Measurements from ENCODE around the gene ALKBH2.
"Not testable (repeated sequence)": the region's sequence is repeated elsewhere in the genome, so short reads cannot be mapped to it uniquely, and the experiment has no call there.

Gene ALKBH2

GRCh38 chr12:109064143-109064542 lies 29.1 kb downstream of the ALKBH2 start:
- H3K9me3 ChIP-seq (ENCODE audit: low read length): no peaks in the 10 kb centered on the region
- H3K4me3 ChIP-seq (ENCODE audit: low read depth in 1 of 2, low read length in 2 of 2): no peak overlapping the region
- peaks cover 23% of the 10 kb centered on the region for H3K36me3 ChIP-seq (ENCODE audit: insufficient read depth, low read length)
- no peak overlapping the region for H3K27ac ChIP-seq (ENCODE audit: low read depth, low read length)
- H3K4me1 ChIP-seq (ENCODE audit: insufficient read depth, low read length): no peaks in the 10 kb centered on the region
- H3K9ac ChIP-seq (ENCODE audit: low read length): no peak overlapping the region
- no peaks in the 10 kb centered on the region for H3K27me3 ChIP-seq (ENCODE audit: control insufficient read depth in 1 of 2, insufficient read depth in 2 of 2, low read length in 2 of 2)

GRCh38 chr12:109058773-109059172 lies 34.5 kb downstream of the ALKBH2 start:
- peaks cover 19% of the 10 kb centered on the region for H3K36me3 ChIP-seq (ENCODE audit: insufficient read depth, low read length)
- H3K27ac ChIP-seq (ENCODE audit: low read depth, low read length): no peak overlapping the region
- H3K4me3 ChIP-seq (ENCODE audit: low read depth in 1 of 2, low read length in 2 of 2): no peak overlapping the region
- peaks cover 5% of the 10 kb centered on the region for H3K4me1 ChIP-seq (ENCODE audit: insufficient read depth, low read length)
- no peak overlapping the region for H3K9ac ChIP-seq (ENCODE audit: low read length)
- no peaks in the 10 kb centered on the region for H3K27me3 ChIP-seq (ENCODE audit: control insufficient read depth in 1 of 2, insufficient read depth in 2 of 2, low read length in 2 of 2)
- no peaks in the 10 kb centered on the region for H3K9me3 ChIP-seq (ENCODE audit: low read length)

GRCh38 chr12:109057376-109057775 lies 35.9 kb downstream of the ALKBH2 start:
- Histone ChIP-seq H3K36me3 (ENCODE audit: insufficient read depth, low read length) (peaks cover 19% of the 10 kb centered on the region), H3K27me3 (ENCODE audit: control insufficient read depth in 1 of 2, insufficient read depth in 2 of 2, low read length in 2 of 2) (no peaks in the 10 kb centered on the region), H3K27ac (ENCODE audit: low read depth, low read length) (no peak overlapping the region), H3K4me1 (ENCODE audit: insufficient read depth, low read length) (peaks cover 13% of the 10 kb centered on the region), H3K4me3 (ENCODE audit: low read depth in 1 of 2, low read length in 2 of 2) (no peak overlapping the region), H3K9me3 (ENCODE audit: low read length) (no peaks in the 10 kb centered on the region), H3K9ac (ENCODE audit: low read length) (no peak overlapping the region)

GRCh38 chr12:109056891-109057290 lies 36.4 kb downstream of the ALKBH2 start:
- Histone ChIP-seq H3K27ac (ENCODE audit: low read depth, low read length) (no peak overlapping the region), H3K4me3 (ENCODE audit: low read depth in 1 of 2, low read length in 2 of 2) (no peak overlapping the region), H3K27me3 (ENCODE audit: control insufficient read depth in 1 of 2, insufficient read depth in 2 of 2, low read length in 2 of 2) (no peaks in the 10 kb centered on the region), H3K36me3 (ENCODE audit: insufficient read depth, low read length) (peaks cover 19% of the 10 kb centered on the region), H3K9ac (ENCODE audit: low read length) (no peak overlapping the region), H3K9me3 (ENCODE audit: low read length) (no peaks in the 10 kb centered on the region), H3K4me1 (ENCODE audit: insufficient read depth, low read length) (peaks cover 13% of the 10 kb centered on the region)

GRCh38 chr12:109054520-109054919 lies 38.8 kb downstream of the ALKBH2 start:
- Histone ChIP-seq H3K27ac (ENCODE audit: low read depth, low read length) (no peak overlapping the region), H3K9me3 (ENCODE audit: low read length) (no peaks in the 10 kb centered on the region), H3K4me1 (ENCODE audit: insufficient read depth, low read length) (peaks cover 13% of the 10 kb centered on the region), H3K9ac (ENCODE audit: low read length) (no peak overlapping the region), H3K27me3 (ENCODE audit: control insufficient read depth in 1 of 2, insufficient read depth in 2 of 2, low read length in 2 of 2) (no peaks in the 10 kb centered on the region), H3K4me3 (ENCODE audit: low read depth in 1 of 2, low read length in 2 of 2) (no peak overlapping the region), H3K36me3 (ENCODE audit: insufficient read depth, low read length) (peaks cover 13% of the 10 kb centered on the region)

GRCh38 chr12:109054124-109054513 lies 39.2 kb downstream of the ALKBH2 start:
- not testable (repeated sequence) for H3K27me3 ChIP-seq (ENCODE audit: control insufficient read depth in 1 of 2, insufficient read depth in 2 of 2, low read length in 2 of 2); H3K9me3 ChIP-seq (ENCODE audit: low read length); H3K9ac ChIP-seq (ENCODE audit: low read length); H3K4me3 ChIP-seq (ENCODE audit: low read depth in 1 of 2, low read length in 2 of 2); H3K27ac ChIP-seq (ENCODE audit: low read depth, low read length)
- H3K4me1 ChIP-seq (ENCODE audit: insufficient read depth, low read length): peaks cover 13% of the 10 kb centered on the region
- H3K36me3 ChIP-seq (ENCODE audit: insufficient read depth, low read length): peaks cover 13% of the 10 kb centered on the region

- H3K27ac ChIP-seq (ENCODE audit: low read depth, low read length): peak overlapping the region; percentile 79
- no peaks in the 10 kb centered on the region for H3K9me3 ChIP-seq (ENCODE audit: low read length)
- no peaks in the 10 kb centered on the region for H3K27me3 ChIP-seq (ENCODE audit: control insufficient read depth in 1 of 2, insufficient read depth in 2 of 2, low read length in 2 of 2)
- peaks cover 13% of the 10 kb centered on the region for H3K36me3 ChIP-seq (ENCODE audit: insufficient read depth, low read length)
- peak overlapping the region; percentile 59 to 93 for H3K4me3 ChIP-seq (ENCODE audit: low read depth in 1 of 2, low read length in 2 of 2)
- peaks cover 13% of the 10 kb centered on the region for H3K4me1 ChIP-seq (ENCODE audit: insufficient read depth, low read length)
- peak overlapping the region; percentile 84 for H3K9ac ChIP-seq (ENCODE audit: low read length)
Measured at GRCh38 chr12:109053382-109054123, 39.7 kb downstream of the ALKBH2 start.

GRCh38 chr12:109052414-109053323 lies 40.6 kb downstream of the ALKBH2 start, which contains the start of gene USP30:
Gene USP30 (plus strand): TSS chr12:109052576. CDS start chr12:109052679, 103 bp downstream.
- Histone ChIP-seq H3K27me3 (ENCODE audit: control insufficient read depth in 1 of 2, insufficient read depth in 2 of 2, low read length in 2 of 2) (no peaks in the 10 kb centered on the region), H3K9ac (ENCODE audit: low read length) (peak within 1 kb of the TSS; percentile 84), H3K4me1 (ENCODE audit: insufficient read depth, low read length) (peaks cover 13% of the 10 kb centered on the region), H3K36me3 (ENCODE audit: insufficient read depth, low read length) (peaks cover 8% of the 10 kb centered on the region), H3K27ac (ENCODE audit: low read depth, low read length) (peak within 1 kb of the TSS; percentile 79), H3K4me3 (ENCODE audit: low read depth in 1 of 2, low read length in 2 of 2) (peak within 1 kb of the TSS; percentile 59 to 93), H3K9me3 (ENCODE audit: low read length) (no peaks in the 10 kb centered on the region)

GRCh38 chr12:109052097-109052413 lies 41.2 kb downstream of the ALKBH2 start:
- H3K27ac ChIP-seq (ENCODE audit: low read depth, low read length): peak overlapping the region; percentile 79

GRCh38 chr12:109049794-109050193 lies 43.5 kb downstream of the ALKBH2 start:
- H3K4me1 ChIP-seq (ENCODE audit: insufficient read depth, low read length): peaks cover 13% of the 10 kb centered on the region
- not testable (repeated sequence) for H3K27ac ChIP-seq (ENCODE audit: low read depth, low read length); H3K9ac ChIP-seq (ENCODE audit: low read length); H3K27me3 ChIP-seq (ENCODE audit: control insufficient read depth in 1 of 2, insufficient read depth in 2 of 2, low read length in 2 of 2); H3K4me3 ChIP-seq (ENCODE audit: low read depth in 1 of 2, low read length in 2 of 2); H3K36me3 ChIP-seq (ENCODE audit: insufficient read depth, low read length); H3K9me3 ChIP-seq (ENCODE audit: low read length)

More at GRCh38 chr12:109052097-109052413, 41.2 kb downstream of the ALKBH2 start:
- Histone ChIP-seq H3K9ac (ENCODE audit: low read length) (no peak overlapping the region), H3K36me3 (ENCODE audit: insufficient read depth, low read length) (peaks cover 2% of the 10 kb centered on the region), H3K4me3 (ENCODE audit: low read depth in 1 of 2, low read length in 2 of 2) (peak overlapping the region; percentile 59 to 93), H3K27me3 (ENCODE audit: control insufficient read depth in 1 of 2, insufficient read depth in 2 of 2, low read length in 2 of 2) (no peaks in the 10 kb centered on the region), H3K9me3 (ENCODE audit: low read length) (no peaks in the 10 kb centered on the region), H3K4me1 (ENCODE audit: insufficient read depth, low read length) (peaks cover 13% of the 10 kb centered on the region)

GRCh38 chr12:109048706-109049105 lies 44.6 kb downstream of the ALKBH2 start:
- H3K9ac ChIP-seq (ENCODE audit: low read length); H3K9me3 ChIP-seq (ENCODE audit: low read length); H3K27ac ChIP-seq (ENCODE audit: low read depth, low read length): not testable (repeated sequence)

More at GRCh38 chr12:109048706-109049105, 44.6 kb downstream of the ALKBH2 start:
- not testable (repeated sequence) for H3K27me3 ChIP-seq (ENCODE audit: control insufficient read depth in 1 of 2, insufficient read depth in 2 of 2, low read length in 2 of 2); H3K4me1 ChIP-seq (ENCODE audit: insufficient read depth, low read length); H3K36me3 ChIP-seq (ENCODE audit: insufficient read depth, low read length); H3K4me3 ChIP-seq (ENCODE audit: low read depth in 1 of 2, low read length in 2 of 2)
